ENCODE measurements around the gene MPPE1. TPM values are rescaled to one million over a fixed set of nuclear protein-coding genes. Genes with fewer than 3 reads are reported as not detected.
"Not testable (repeated sequence)": the region's sequence is repeated elsewhere in the genome, so short reads cannot be mapped to it uniquely, and the experiment has no call there.

The MPPE1 gene
- total RNA-seq, 2 experiments from 2014 or later, result 62.6 to 68.3 TPM

- no peak for TF ChIP-seq CTCF (IDR thresholded peaks at IDR 0.05)
- POLR2A ChIA-PET, result interaction anchor here (0.6 kb wide), 1 partner anchor 49 kb away, joined by 3 read pairs; no protein-coding TSS in a partner anchor
- no peak overlapping the region for H3K4me3 Mint-ChIP-seq
These were observed 48.8 kb downstream of the MPPE1 start for GRCh38 chr18:11859282-11859830.

GRCh38 chr18:11857177-11857887 is 50.8 kb downstream of the MPPE1 start:
- H3K27ac Mint-ChIP-seq, result peak overlapping the region; percentile 6
- DNase-seq, result peak in 2 of 14 experiments; percentile 65 to 75
- H3K4me3 ChIP-seq (ENCODE audit: low read length), result no peak overlapping the region

More at GRCh38 chr18:11859282-11859830, 48.8 kb downstream of the MPPE1 start:
- Histone ChIP-seq H3K4me1 (ENCODE audit: insufficient read depth, low read length) (peaks cover 2% of the 10 kb centered on the region), H3K36me3 (ENCODE audit: insufficient read depth, low read length) (peaks cover 3% of the 10 kb centered on the region), H3K9me3 (ENCODE audit: control insufficient read depth in 1 of 2, insufficient read depth in 1 of 2, low read length in 2 of 2) (no peaks in the 10 kb centered on the region), H3K27ac (ENCODE audit: low read depth in 1 of 2, low read length in 2 of 2) (no peak overlapping the region), H3K4me3 (ENCODE audit: low read length) (no peak overlapping the region), H3K27me3 (ENCODE audit: control insufficient read depth in 1 of 2, insufficient read depth in 2 of 2, low read length in 2 of 2) (no peaks in the 10 kb centered on the region)
- no peak for ATAC-seq (ENCODE audit: poor library complexity)
- intact Hi-C loops (cut with DNase I, micrococcal nuclease), result loop anchor here in 1 of 2 experiments (10.0 kb wide), 1 partner anchor 105 kb away; no protein-coding TSS in a partner anchor
- Mint-ChIP-seq H3K4me1 (ENCODE audit: low read depth) (peaks cover 7% of the 10 kb centered on the region), H3K9me3 (no peaks in the 10 kb centered on the region), H3K27me3 (no peaks in the 10 kb centered on the region), H3K27ac (no peak overlapping the region), H3K36me3 (ENCODE audit: low read depth) (peaks cover 9% of the 10 kb centered on the region)
- no peak for DNase-seq
- CTCF ChIA-PET, result no interaction called here

GRCh38 chr18:11854554-11854953 is 53.6 kb downstream of the MPPE1 start:
- POLR2A ChIA-PET; H3K4me3 ChIP-seq (ENCODE audit: low read length); H3K36me3 ChIP-seq (ENCODE audit: insufficient read depth, low read length); H3K27me3 ChIP-seq (ENCODE audit: control insufficient read depth in 1 of 2, insufficient read depth in 2 of 2, low read length in 2 of 2); H3K9me3 ChIP-seq (ENCODE audit: control insufficient read depth in 1 of 2, insufficient read depth in 1 of 2, low read length in 2 of 2); H3K9me3 Mint-ChIP-seq; H3K27ac ChIP-seq (ENCODE audit: low read depth in 1 of 2, low read length in 2 of 2); H3K4me3 Mint-ChIP-seq; H3K27me3 Mint-ChIP-seq; CTCF ChIA-PET; DNase-seq; ATAC-seq (ENCODE audit: poor library complexity): not testable (repeated sequence)
- peaks cover 36% of the 10 kb centered on the region for H3K36me3 Mint-ChIP-seq (ENCODE audit: low read depth)
- H3K27ac Mint-ChIP-seq, result peak overlapping the region; percentile 45
- H3K4me1 Mint-ChIP-seq (ENCODE audit: low read depth), result peaks cover 51% of the 10 kb centered on the region
- intact Hi-C loops (cut with DNase I, micrococcal nuclease), result loop anchor here (5.0 to 10.0 kb wide), 4 partner anchors 100 to 1942 kb away; partner anchors contain the start of genes AFG3L2 (in 1 of the 2), NAPG (in 1 of the 2) and VAPA (in 1 of the 2)
- H3K4me1 ChIP-seq (ENCODE audit: insufficient read depth, low read length), result peaks cover 25% of the 10 kb centered on the region

More at GRCh38 chr18:11857177-11857887, 50.8 kb downstream of the MPPE1 start:
- H3K27me3 ChIP-seq (ENCODE audit: control insufficient read depth in 1 of 2, insufficient read depth in 2 of 2, low read length in 2 of 2), result no peaks in the 10 kb centered on the region
- intact Hi-C loops (cut with DNase I, micrococcal nuclease), result loop anchor here in 1 of 2 experiments (10.0 kb wide), 1 partner anchor 103 kb away; no protein-coding TSS in a partner anchor
- ChIA-PET POLR2A (no interaction called here), CTCF (no interaction called here)
- peaks cover 10% of the 10 kb centered on the region for H3K36me3 Mint-ChIP-seq (ENCODE audit: low read depth)
- H3K4me1 Mint-ChIP-seq (ENCODE audit: low read depth), result peaks cover 27% of the 10 kb centered on the region
- H3K36me3 ChIP-seq (ENCODE audit: insufficient read depth, low read length), result peaks cover 7% of the 10 kb centered on the region
- no peak for ATAC-seq (ENCODE audit: poor library complexity)
- peaks cover 12% of the 10 kb centered on the region for H3K4me1 ChIP-seq (ENCODE audit: insufficient read depth, low read length)
- H3K4me3 Mint-ChIP-seq, result no peak overlapping the region
- H3K27ac ChIP-seq (ENCODE audit: low read depth in 1 of 2, low read length in 2 of 2), result no peak overlapping the region
- H3K27me3 Mint-ChIP-seq, result no peaks in the 10 kb centered on the region
- H3K9me3 Mint-ChIP-seq, result no peaks in the 10 kb centered on the region
- no peak for TF ChIP-seq CTCF (IDR thresholded peaks at IDR 0.05)
- no peaks in the 10 kb centered on the region for H3K9me3 ChIP-seq (ENCODE audit: control insufficient read depth in 1 of 2, insufficient read depth in 1 of 2, low read length in 2 of 2)

Data from CD4-positive, alpha-beta T cell (primary cell).